ENCODE measurements around the gene ABCA7. TPM values are rescaled to one million over a fixed set of nuclear protein-coding genes. Genes with fewer than 3 reads are reported as not detected.
A peak's percentile ranks its signal among the peaks of the same experiment; 100 is the strongest.

ABCA7 gene
- total RNA-seq, 4 donors from 2014 or later, result 12.6 to 24.4 (median 18.7) TPM

DNA sequence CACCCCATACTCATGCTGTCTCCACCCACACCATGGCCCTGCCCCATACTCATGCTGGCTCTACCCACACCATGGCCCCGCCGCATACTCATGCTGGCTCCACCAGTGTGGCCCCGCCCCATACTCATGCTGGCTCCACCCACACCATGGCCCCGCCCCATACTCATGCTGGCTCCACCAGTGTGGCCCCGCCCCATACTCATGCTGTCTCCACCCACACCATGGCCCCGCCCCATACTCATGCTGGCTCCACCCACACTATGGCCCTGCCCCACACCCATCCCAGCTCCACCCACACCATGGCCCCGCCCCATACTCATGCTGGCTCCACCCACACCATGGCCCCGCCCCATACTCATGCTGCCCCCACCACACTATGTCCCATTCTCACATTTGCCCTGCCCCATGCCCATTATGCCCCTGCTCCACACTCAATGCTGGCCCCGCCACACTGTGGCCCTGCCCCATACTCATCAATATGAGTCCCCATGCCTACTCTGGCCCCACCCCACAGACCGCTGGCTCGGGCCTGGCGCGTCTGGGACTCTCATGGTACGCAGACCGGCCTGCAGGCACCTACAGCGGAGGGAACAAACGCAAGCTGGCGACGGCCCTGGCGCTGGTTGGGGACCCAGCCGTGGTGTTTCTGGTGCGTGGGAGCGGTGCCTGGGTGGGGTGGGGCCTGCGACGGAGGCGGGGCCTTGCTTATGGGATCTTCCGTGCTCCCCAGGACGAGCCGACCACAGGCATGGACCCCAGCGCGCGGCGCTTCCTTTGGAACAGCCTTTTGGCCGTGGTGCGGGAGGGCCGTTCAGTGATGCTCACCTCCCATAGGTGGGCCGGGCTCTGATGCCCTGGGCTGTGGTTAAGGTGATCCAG is 23.4 kb downstream of the ABCA7 start:
- intact Hi-C loops (cut with DNase I), result no loop called here
- 62 to 82% methylated on average over 5 to 8 of the region's 37 CpGs for WGBS, 2 donors
- H3K9me3 ChIP-seq, result peaks cover 0 to 13% (median 5%) of the 10 kb centered on the region in 3 donors
- H3K27me3 ChIP-seq, result peaks cover 4 to 40% (median 8%) of the 10 kb centered on the region in 4 donors
- H3K4me3 ChIP-seq, result no peak overlapping the region
- no peak overlapping the region for H3K27ac ChIP-seq
- no peak for DNase-seq
- H3K4me1 ChIP-seq, result peaks cover 22 to 41% (median 28%) of the 10 kb centered on the region in 3 donors
- TF ChIP-seq POLR2A (IDR thresholded peaks at IDR 0.05), result no peak
- no peak for TF ChIP-seq CTCF (IDR thresholded peaks at IDR 0.05)
- H3K36me3 ChIP-seq, result peaks cover 0 to 9% (median 0%) of the 10 kb centered on the region in 3 donors

DNA sequence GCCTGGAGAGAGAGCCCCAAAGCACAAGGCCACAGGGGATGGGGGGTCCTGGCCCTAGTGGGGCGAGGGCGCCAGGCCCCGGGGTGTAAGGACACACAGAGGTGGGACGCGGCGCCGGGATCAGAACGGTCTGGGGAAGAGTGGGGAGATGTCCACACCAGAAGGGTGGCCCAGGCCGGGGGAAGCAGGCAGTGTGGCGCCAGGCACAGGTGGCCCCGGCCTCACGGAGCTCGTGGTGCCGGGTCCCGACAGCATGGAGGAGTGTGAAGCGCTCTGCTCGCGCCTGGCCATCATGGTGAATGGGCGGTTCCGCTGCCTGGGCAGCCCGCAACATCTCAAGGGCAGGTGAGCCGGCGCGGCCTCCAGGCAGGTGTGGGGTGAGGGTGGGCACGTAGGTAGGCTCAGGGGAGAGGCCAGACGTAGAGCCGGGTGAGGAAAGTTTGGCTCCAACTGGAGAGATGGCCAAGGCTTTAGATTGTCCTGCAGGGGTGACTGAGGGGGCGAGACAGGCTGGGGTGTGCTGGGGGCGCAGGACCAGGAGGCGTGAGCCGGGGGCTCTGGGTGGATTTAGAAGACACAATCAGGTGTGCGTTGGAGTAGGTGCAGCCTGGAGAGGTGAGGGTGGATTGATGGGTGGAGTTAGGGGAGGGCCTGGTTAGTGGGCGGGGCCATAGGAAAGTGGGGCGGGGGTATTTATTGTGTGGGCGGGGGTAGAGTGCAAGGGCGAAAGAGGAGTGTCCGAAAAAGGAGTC is 24.2 kb downstream of the ABCA7 start:
- Histone ChIP-seq H3K9me3 (peaks cover 0 to 5% (median 0%) of the 10 kb centered on the region in 3 donors), H3K27ac (no peak overlapping the region), H3K4me1 (peaks cover 22 to 49% (median 31%) of the 10 kb centered on the region in 3 donors), H3K27me3 (peaks cover 4 to 48% (median 8%) of the 10 kb centered on the region in 4 donors), H3K4me3 (no peak overlapping the region), H3K36me3 (peaks cover 0 to under 1% (median 0%) of the 10 kb centered on the region in 3 donors)
- TF ChIP-seq CTCF (IDR thresholded peaks at IDR 0.05) (no peak), POLR2A (IDR thresholded peaks at IDR 0.05) (no peak)
- intact Hi-C loops (cut with DNase I), result no loop called here
- 66 to 78% methylated on average over 15 to 28 of the region's 37 CpGs for WGBS, 2 donors
- no peak for DNase-seq

- DNase-seq, result no peak
- Histone ChIP-seq H3K36me3 (no peaks in the 10 kb centered on the region), H3K27ac (peak overlapping the region in 1 of 4 donors; percentile 21), H3K4me3 (peak overlapping the region in 2 of 4 donors; percentile 13 to 43), H3K9me3 (no peaks in the 10 kb centered on the region), H3K27me3 (peaks cover 4 to 56% (median 8%) of the 10 kb centered on the region in 4 donors), H3K4me1 (peaks cover 22 to 57% (median 31%) of the 10 kb centered on the region in 3 donors)
- 12 to 21% methylated on average over 16 to 25 of the region's 60 CpGs for WGBS, 2 donors
- TF ChIP-seq CTCF (IDR thresholded peaks at IDR 0.05) (peak; percentile 69 to 94 (median 86)), POLR2A (IDR thresholded peaks at IDR 0.05) (no peak)
- intact Hi-C loops (cut with DNase I), result no loop called here
Measured at GRCh38 chr19:1064661-1065605, 25.0 kb downstream of the ABCA7 start.

- no peaks in the 10 kb centered on the region for H3K36me3 ChIP-seq
- 0 to 58% methylated on average over 1 to 4 of the region's 17 CpGs for WGBS, 2 donors
- DNase-seq, result no peak
- H3K27ac ChIP-seq, result no peak overlapping the region
- H3K27me3 ChIP-seq, result peaks cover 4 to 64% (median 10%) of the 10 kb centered on the region in 4 donors
- no peak overlapping the region for H3K4me3 ChIP-seq
- intact Hi-C loops (cut with DNase I), result no loop called here
- TF ChIP-seq POLR2A (IDR thresholded peaks at IDR 0.05), result no peak
- no peak for TF ChIP-seq CTCF (IDR thresholded peaks at IDR 0.05)
- H3K9me3 ChIP-seq, result no peaks in the 10 kb centered on the region
- peaks cover 24 to 64% (median 32%) of the 10 kb centered on the region in 3 donors for H3K4me1 ChIP-seq
Measured at GRCh38 chr19:1065606-1066109, 25.8 kb downstream of the ABCA7 start.
